ENCODE results near the gene KIF6. TPM values are rescaled to one million over a fixed set of nuclear protein-coding genes. Genes with fewer than 3 reads are reported as not detected.

Gene KIF6
- total RNA-seq, 4 donors from 2014 or later, result 0.14 to 46.6 (median 0.48) TPM; not detected in 1

DNA sequence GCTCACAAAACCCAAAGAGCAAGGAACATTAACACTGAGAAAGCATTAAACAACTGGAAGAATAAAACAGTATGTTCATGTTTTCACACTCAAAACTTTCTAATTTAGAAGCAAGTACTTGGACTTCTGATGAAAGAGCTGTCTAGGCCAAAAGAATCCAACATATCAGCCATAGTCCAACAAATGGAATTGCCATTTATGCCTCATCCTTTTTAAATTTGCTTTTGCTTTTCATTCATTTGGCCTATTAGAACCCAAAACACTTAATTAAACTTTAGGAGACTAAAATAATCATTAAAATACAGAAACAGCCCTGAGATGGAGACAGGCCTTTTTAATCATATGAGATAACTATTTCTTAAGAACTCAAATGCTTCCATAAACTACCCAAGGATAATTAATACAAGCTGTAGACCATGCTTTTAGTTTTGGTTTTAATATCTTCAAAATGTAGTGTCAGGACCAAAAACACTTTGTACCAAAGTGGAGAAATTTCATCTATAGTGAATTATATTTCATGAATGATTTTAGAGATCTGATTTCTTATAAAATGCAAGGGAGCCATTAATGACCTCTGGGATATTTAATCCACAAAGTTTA is 166.5 kb downstream of the KIF6 start:
- no peaks in the 10 kb centered on the region for H3K36me3 ChIP-seq
- H3K4me1 ChIP-seq, result no peaks in the 10 kb centered on the region
- in situ Hi-C loops (cut with MboI; ENCODE audit: low pct_ligation_motif_present in 1 of 4, low pct_unique_long_range_greater_than_20kb in 1 of 4, low sequenced_read_pairs in 3 of 4) (no loop called here), intact Hi-C loops (cut with DNase I; ENCODE audit: low total_unique reads) (no loop called here)
- TF ChIP-seq CTCF (IDR thresholded peaks at IDR 0.05) (no peak), POLR2A (IDR thresholded peaks at IDR 0.05) (no peak)
- no peak for DNase-seq
- no peak overlapping the region for H3K27ac ChIP-seq
- H3K27me3 ChIP-seq, result no peaks in the 10 kb centered on the region
- H3K4me3 ChIP-seq, result no peak overlapping the region
- H3K9me3 ChIP-seq, result no peaks in the 10 kb centered on the region

DNA sequence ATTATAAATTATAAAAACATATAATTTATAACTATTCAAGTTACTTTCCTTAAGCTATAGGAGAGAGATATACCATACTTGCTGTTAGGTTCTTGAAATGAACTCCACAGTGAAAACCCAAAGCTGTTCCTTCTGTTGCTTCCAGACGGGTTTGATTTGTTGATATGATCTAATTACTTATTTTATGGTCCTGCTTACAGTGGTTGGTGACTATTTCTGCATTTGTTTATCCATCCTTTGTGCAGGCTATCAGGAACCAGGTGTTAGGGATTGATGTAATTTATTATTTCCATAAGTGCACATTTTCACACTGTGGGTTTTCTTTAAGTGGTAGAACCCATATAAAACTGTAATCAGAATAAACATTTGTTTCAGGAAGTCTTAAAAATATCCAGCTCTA is 167.1 kb downstream of the KIF6 start:
- Histone ChIP-seq H3K9me3 (no peaks in the 10 kb centered on the region), H3K36me3 (no peaks in the 10 kb centered on the region), H3K4me3 (no peak overlapping the region), H3K27ac (no peak overlapping the region), H3K4me1 (no peaks in the 10 kb centered on the region), H3K27me3 (no peaks in the 10 kb centered on the region)
- TF ChIP-seq CTCF (IDR thresholded peaks at IDR 0.05) (no peak), EP300 (IDR thresholded peaks at IDR 0.05; ENCODE audit: low read depth) (no peak), POLR2A (IDR thresholded peaks at IDR 0.05) (no peak), POLR2AphosphoS5 (IDR thresholded peaks at IDR 0.05) (no peak)
- intact Hi-C loops (cut with DNase I; ENCODE audit: low total_unique reads) (no loop called here), in situ Hi-C loops (cut with MboI; ENCODE audit: low pct_ligation_motif_present in 1 of 4, low pct_unique_long_range_greater_than_20kb in 1 of 4, low sequenced_read_pairs in 3 of 4) (no loop called here)
- WGBS, 2 donors (ENCODE audit: low coverage in 1 of 2), result 25 to 27% methylated on average over 1 of the region's 1 CpG
- no peak for DNase-seq

DNA sequence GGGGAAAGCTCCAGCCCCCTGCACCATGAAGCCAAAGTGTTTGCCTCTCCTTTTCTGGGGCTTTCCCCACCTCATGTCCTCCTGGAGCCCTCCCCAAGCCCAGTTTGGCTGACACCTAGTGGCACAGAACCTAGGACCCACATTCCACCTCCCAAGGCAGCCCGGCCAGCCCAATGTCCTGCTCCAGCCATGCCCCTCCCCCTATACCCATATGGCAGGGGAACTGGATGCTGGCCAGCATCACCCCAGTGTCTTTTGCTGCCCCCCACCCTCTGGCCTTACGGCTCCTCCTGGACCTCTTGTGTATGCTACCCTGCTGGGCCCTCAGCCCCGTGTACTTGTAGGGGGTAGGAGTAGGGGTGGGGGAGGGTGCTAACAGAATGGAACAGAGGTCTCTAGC is 170.1 kb downstream of the KIF6 start:
- Histone ChIP-seq H3K36me3 (no peaks in the 10 kb centered on the region), H3K27me3 (no peaks in the 10 kb centered on the region), H3K9me3 (no peaks in the 10 kb centered on the region), H3K27ac (no peak overlapping the region), H3K4me1 (no peaks in the 10 kb centered on the region), H3K4me3 (no peak overlapping the region)
- intact Hi-C loops (cut with DNase I; ENCODE audit: low total_unique reads), result no loop called here
- DNase-seq, result no peak
- in situ Hi-C loops (cut with MboI; ENCODE audit: low pct_ligation_motif_present in 1 of 4, low pct_unique_long_range_greater_than_20kb in 1 of 4, low sequenced_read_pairs in 3 of 4), result no loop called here
- no peak for TF ChIP-seq CTCF (IDR thresholded peaks at IDR 0.05)
- no peak for TF ChIP-seq POLR2A (IDR thresholded peaks at IDR 0.05)
- no peak for TF ChIP-seq POLR2AphosphoS5 (IDR thresholded peaks at IDR 0.05)
- TF ChIP-seq EP300 (IDR thresholded peaks at IDR 0.05; ENCODE audit: low read depth), result no peak
- WGBS, 2 donors (ENCODE audit: low coverage in 1 of 2), result 87 to 89% methylated on average over 3 of the region's 3 CpGs

DNA sequence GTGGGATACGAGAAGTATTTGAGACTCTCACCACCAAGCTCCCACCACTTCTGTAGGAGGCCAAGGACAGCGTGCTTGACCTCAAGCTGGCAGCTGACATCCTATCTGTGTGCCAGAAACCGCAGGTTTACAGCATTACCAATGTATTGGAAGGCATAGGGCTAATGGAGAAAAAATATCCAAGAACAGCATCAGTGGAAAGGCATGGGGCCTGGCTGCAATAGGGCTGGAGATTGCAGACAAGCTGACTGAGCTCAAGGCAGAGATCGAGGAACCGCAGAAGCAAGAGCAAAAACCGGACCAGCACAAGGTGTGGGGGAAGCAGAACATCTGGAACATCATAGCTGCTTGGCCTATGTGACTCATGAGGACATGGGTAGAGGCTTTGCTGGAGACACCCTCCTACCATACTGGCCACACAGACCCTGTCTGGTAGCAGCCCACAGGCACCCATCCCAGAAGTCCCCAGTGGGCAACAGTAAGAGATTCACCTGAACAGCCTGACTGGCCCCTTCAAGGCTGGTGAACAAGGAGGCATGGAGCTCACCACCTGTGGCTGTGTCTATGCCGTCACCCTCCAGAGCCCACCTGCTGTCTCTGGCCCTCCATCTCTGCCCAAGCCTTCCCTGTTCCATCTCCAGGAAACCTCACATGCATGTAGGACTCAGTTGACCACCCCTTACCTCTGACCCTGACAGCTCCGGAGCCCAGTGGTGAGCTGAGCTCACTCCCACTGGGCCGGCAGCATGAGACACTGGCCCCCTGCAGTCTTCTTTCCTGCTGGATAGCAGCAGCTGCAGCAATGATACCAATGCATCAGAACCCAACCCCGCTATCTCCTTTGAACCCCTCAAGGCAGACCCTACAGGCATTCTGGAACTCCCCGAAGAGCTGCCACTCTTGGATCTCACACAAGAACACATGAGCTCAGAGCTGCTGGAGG is 171.1 kb downstream of the KIF6 start:
- no peaks in the 10 kb centered on the region for H3K36me3 ChIP-seq
- no peak overlapping the region for H3K4me3 ChIP-seq
- in situ Hi-C loops (cut with MboI; ENCODE audit: low pct_ligation_motif_present in 1 of 4, low pct_unique_long_range_greater_than_20kb in 1 of 4, low sequenced_read_pairs in 3 of 4) (no loop called here), intact Hi-C loops (cut with DNase I; ENCODE audit: low total_unique reads) (no loop called here)
- no peak for TF ChIP-seq EP300 (IDR thresholded peaks at IDR 0.05; ENCODE audit: low read depth)
- TF ChIP-seq POLR2A (IDR thresholded peaks at IDR 0.05), result no peak
- TF ChIP-seq POLR2AphosphoS5 (IDR thresholded peaks at IDR 0.05), result no peak
- no peak for TF ChIP-seq CTCF (IDR thresholded peaks at IDR 0.05)
- H3K9me3 ChIP-seq, result no peaks in the 10 kb centered on the region
- H3K27me3 ChIP-seq, result no peaks in the 10 kb centered on the region
- WGBS, 2 donors (ENCODE audit: low coverage in 1 of 2), result 82 to 87% methylated on average over 5 to 11 of the region's 11 CpGs
- no peak for DNase-seq
- H3K4me1 ChIP-seq, result no peaks in the 10 kb centered on the region
- no peak overlapping the region for H3K27ac ChIP-seq
